Measurements from ENCODE around the gene WASHC4.

The WASHC4 gene

GRCh38 chr12:105212438-105212837 is 104.9 kb downstream of the WASHC4 start:
- DNase-seq (no peak), ATAC-seq (no peak)

- DNase-seq (no peak), ATAC-seq (no peak)
Measured at GRCh38 chr12:105214148-105214547, 106.6 kb downstream of the WASHC4 start.

GRCh38 chr12:105214670-105215375 is 107.3 kb downstream of the WASHC4 start:
- no peak for DNase-seq
- no peak for ATAC-seq

- ATAC-seq (no peak), DNase-seq (no peak)
Measured at GRCh38 chr12:105218434-105218833, 110.9 kb downstream of the WASHC4 start.
